ENCODE data around the gene LDLRAD4. TPM values are rescaled to one million over a fixed set of nuclear protein-coding genes. Genes with fewer than 3 reads are reported as not detected.

LDLRAD4 gene
- total RNA-seq, 1 experiment from 2014 or later: not detected

- H3K27ac ChIP-seq (ENCODE audit: low read length): no peak overlapping the region
- H3K79me2 ChIP-seq (ENCODE audit: low read length): no peaks in the 10 kb centered on the region
- DNase-seq: no peak
- H3K4me3 ChIP-seq (ENCODE audit: low read length): no peak overlapping the region
- BruUV-seq (replicated peaks): no TSS peak
- no peaks in the 10 kb centered on the region for H4K20me1 ChIP-seq (ENCODE audit: low read length)
- POLR2A ChIA-PET (ENCODE audit: unreplicated experiment): no interaction called here
- no peaks in the 10 kb centered on the region for H3K9me3 ChIP-seq (ENCODE audit: low read length)
- intact Hi-C loops (cut with micrococcal nuclease): no loop called here
- H3K4me1 ChIP-seq (ENCODE audit: insufficient read depth, low read length): no peaks in the 10 kb centered on the region
- H3K9me2 ChIP-seq (replicated peaks; ENCODE audit: low read length): no peaks in the 10 kb centered on the region
- H3K36me3 ChIP-seq (ENCODE audit: low read depth, low read length): no peaks in the 10 kb centered on the region
- TF ChIP-seq EZH2 (IDR thresholded peaks at IDR 0.05; ENCODE audit: low read length, unreplicated experiment): no peak
- no peak for TF ChIP-seq EZH2phosphoT487 (IDR thresholded peaks at IDR 0.05; ENCODE audit: borderline replicate concordance, low read length)
- no peak for TF ChIP-seq CTCF (conservative IDR thresholded peaks at IDR 0.05; ENCODE audit: low read depth, low read length)
- H3F3A ChIP-seq (ENCODE audit: low read length, unreplicated experiment): no peaks in the 10 kb centered on the region
- peaks cover 90% of the 10 kb centered on the region for H3K27me3 ChIP-seq (ENCODE audit: low read length)
- no peak for ATAC-seq
- no peak overlapping the region for H2AFZ ChIP-seq (ENCODE audit: low read length)
- no peak overlapping the region for H3K9ac ChIP-seq (ENCODE audit: low read length)
- no peak overlapping the region for H3K4me2 ChIP-seq (ENCODE audit: low read length)
- CTCF ChIA-PET: no interaction called here
These were observed 49.8 kb downstream of the LDLRAD4 start for GRCh38 chr18:13268158-13269012.

- H3K27ac ChIP-seq (ENCODE audit: low read length): no peak overlapping the region
- no peaks in the 10 kb centered on the region for H3K36me3 ChIP-seq (ENCODE audit: low read depth, low read length)
- H2AFZ ChIP-seq (ENCODE audit: low read length): no peak overlapping the region
- H3K9me2 ChIP-seq (replicated peaks; ENCODE audit: low read length): no peaks in the 10 kb centered on the region
- no peaks in the 10 kb centered on the region for H3F3A ChIP-seq (ENCODE audit: low read length, unreplicated experiment)
- no peak for ATAC-seq
- no peaks in the 10 kb centered on the region for H3K9me3 ChIP-seq (ENCODE audit: low read length)
- ChIA-PET POLR2A (ENCODE audit: unreplicated experiment) (no interaction called here), CTCF (no interaction called here)
- DNase-seq: no peak
- intact Hi-C loops (cut with micrococcal nuclease): no loop called here
- H3K4me3 ChIP-seq (ENCODE audit: low read length): no peak overlapping the region
- H3K27me3 ChIP-seq (ENCODE audit: low read length): peaks cover 96% of the 10 kb centered on the region
- no peaks in the 10 kb centered on the region for H4K20me1 ChIP-seq (ENCODE audit: low read length)
- TF ChIP-seq CTCF (conservative IDR thresholded peaks at IDR 0.05; ENCODE audit: low read depth, low read length) (no peak), EZH2 (IDR thresholded peaks at IDR 0.05; ENCODE audit: low read length, unreplicated experiment) (no peak), EZH2phosphoT487 (IDR thresholded peaks at IDR 0.05; ENCODE audit: borderline replicate concordance, low read length) (no peak)
- no peak overlapping the region for H3K9ac ChIP-seq (ENCODE audit: low read length)
- no peak overlapping the region for H3K4me2 ChIP-seq (ENCODE audit: low read length)
- BruUV-seq (replicated peaks): no TSS peak
- no peaks in the 10 kb centered on the region for H3K4me1 ChIP-seq (ENCODE audit: insufficient read depth, low read length)
- no peaks in the 10 kb centered on the region for H3K79me2 ChIP-seq (ENCODE audit: low read length)
These were observed 50.4 kb downstream of the LDLRAD4 start for GRCh38 chr18:13269013-13269280.

DNA sequence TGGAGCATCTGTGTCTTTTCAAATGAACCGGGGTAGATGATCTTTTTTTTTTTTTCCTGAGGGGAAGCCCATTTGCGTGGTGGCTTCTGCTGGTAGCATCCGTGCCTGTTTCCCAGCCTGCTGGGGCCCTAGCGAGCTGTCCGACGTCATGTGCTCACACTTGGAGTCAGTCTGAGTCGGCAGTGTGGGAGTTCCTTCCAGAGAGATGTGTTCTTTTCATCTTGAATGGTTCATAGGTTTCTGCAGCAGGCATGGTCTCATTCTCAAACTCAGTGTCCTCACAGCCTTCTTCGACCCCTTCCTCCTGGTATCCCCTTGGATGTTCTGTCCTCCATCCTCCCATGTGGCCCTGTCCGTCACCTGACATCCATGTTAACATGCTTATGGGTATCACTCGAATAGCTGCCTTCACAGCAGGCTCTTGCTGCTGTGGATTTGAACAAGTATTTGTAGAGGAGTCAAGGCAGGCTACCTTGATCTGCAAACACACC is 51.0 kb downstream of the LDLRAD4 start:
- no peak overlapping the region for H3K4me3 ChIP-seq (ENCODE audit: low read length)
- H3K9me2 ChIP-seq (replicated peaks; ENCODE audit: low read length): no peaks in the 10 kb centered on the region
- H3F3A ChIP-seq (ENCODE audit: low read length, unreplicated experiment): no peaks in the 10 kb centered on the region
- no peaks in the 10 kb centered on the region for H3K9me3 ChIP-seq (ENCODE audit: low read length)
- no peak for DNase-seq
- no TSS peak for BruUV-seq (replicated peaks)
- intact Hi-C loops (cut with micrococcal nuclease): no loop called here
- POLR2A ChIA-PET (ENCODE audit: unreplicated experiment): no interaction called here
- no peaks in the 10 kb centered on the region for H4K20me1 ChIP-seq (ENCODE audit: low read length)
- H3K27me3 ChIP-seq (ENCODE audit: low read length): peaks cover 96% of the 10 kb centered on the region
- H3K4me1 ChIP-seq (ENCODE audit: insufficient read depth, low read length): no peaks in the 10 kb centered on the region
- no peak overlapping the region for H3K4me2 ChIP-seq (ENCODE audit: low read length)
- TF ChIP-seq CTCF (conservative IDR thresholded peaks at IDR 0.05; ENCODE audit: low read depth, low read length) (no peak), EZH2phosphoT487 (IDR thresholded peaks at IDR 0.05; ENCODE audit: borderline replicate concordance, low read length) (no peak), EZH2 (IDR thresholded peaks at IDR 0.05; ENCODE audit: low read length, unreplicated experiment) (no peak)
- H3K36me3 ChIP-seq (ENCODE audit: low read depth, low read length): no peaks in the 10 kb centered on the region
- H3K79me2 ChIP-seq (ENCODE audit: low read length): no peaks in the 10 kb centered on the region
- no peak overlapping the region for H3K9ac ChIP-seq (ENCODE audit: low read length)
- no peak overlapping the region for H3K27ac ChIP-seq (ENCODE audit: low read length)
- CTCF ChIA-PET: no interaction called here
- H2AFZ ChIP-seq (ENCODE audit: low read length): no peak overlapping the region
- no peak for ATAC-seq
